Muscle of leg (tissue), 11 donors: ENCODE measurements around the gene MYBPHL. TPM values are rescaled to one million over a fixed set of nuclear protein-coding genes. Genes with fewer than 3 reads are reported as not detected.

Experiments
- DNase-seq: peaks from one replicate; pipeline ENCODE4 v3.0.0; 2013
- H3K27ac ChIP-seq: one replicate; pipeline ENCODE4 v1.5.1; 2013; ENCODE audit warnings: mild to moderate bottlenecking, low read length, control low read depth
- H3K27me3 ChIP-seq: one replicate; pipeline ENCODE4 v1.6.1; 2013; ENCODE audit warnings: low read length; ENCODE audit not compliant: control insufficient read depth, insufficient read depth
- H3K36me3 ChIP-seq: one replicate; pipeline ENCODE4 v1.6.1; 2013; ENCODE audit warnings: low read length; ENCODE audit not compliant: control insufficient read depth, insufficient read depth
- H3K4me1 ChIP-seq: one replicate; pipeline ENCODE4 v1.6.1; 2013; ENCODE audit warnings: low read length; ENCODE audit not compliant: control insufficient read depth, insufficient read depth
- H3K4me3 ChIP-seq: one replicate; pipeline ENCODE4 v1.5.1; 2013; ENCODE audit warnings: low read length, control low read depth
- H3K9me3 ChIP-seq: replicated peaks from 2 replicates; pipeline ENCODE4 v1.6.1; 2013; ENCODE audit warnings: low read depth, low read length; ENCODE audit not compliant: control insufficient read depth
- WGBS: methylation state at CpG from one replicate; pipeline ENCODE4 v1.1.5; 2013; ENCODE audit warnings: missing lambda C conversion rate; ENCODE audit not compliant: insufficient coverage; 5-methylcytosine and 5-hydroxymethylcytosine counted together
- polyA plus RNA-seq, 8 donors: library from polyadenylated mRNA; unstranded; fragments of 120-200 nt; gene quantifications; one replicate each; pipeline versions ENCODE4 v1.2.1 to v1.2.3, GENCODE V29; 2013; ENCODE audit warnings: inconsistent platforms in 1 of 8, low replicate concordance in 1 of 8; ENCODE audit not compliant: insufficient read length in 8 of 8, insufficient read depth in 1 of 8
- total RNA-seq: library from RNA; stranded (reverse); fragments of 120-200 nt; gene quantifications from one replicate; pipeline ENCODE4 v1.2.4, GENCODE V29; 2013

MYBPHL gene
- total and polyA plus RNA-seq, 9 donors: 0.15 to 1.3 (median 0.71) TPM

DNA sequence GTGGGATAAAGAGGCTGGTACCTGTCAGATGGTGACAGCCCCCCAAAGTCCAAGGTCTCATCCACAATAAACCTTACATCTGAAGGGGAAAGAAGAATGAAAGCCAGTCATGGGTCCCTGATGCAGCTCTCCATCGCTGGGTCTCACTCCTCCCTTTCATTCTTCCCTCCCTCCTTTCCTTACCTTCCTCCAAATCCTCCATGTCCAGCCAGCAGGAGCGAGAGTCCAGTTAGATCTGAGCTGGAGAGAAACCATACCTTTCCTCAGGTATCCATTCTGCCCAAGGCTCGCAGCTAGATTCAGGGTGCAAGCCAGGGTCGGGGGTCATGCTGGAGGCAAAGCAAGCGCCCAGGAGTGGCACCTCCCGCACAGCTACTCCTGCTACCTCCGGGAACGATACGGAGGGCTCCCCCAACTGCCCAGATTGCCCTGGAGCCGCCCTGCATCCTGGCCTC is 24.3 kb downstream of the MYBPHL start:
- H3K27me3 ChIP-seq: no peaks in the 10 kb centered on the region

GRCh38 chr1:109281680-109282496 is 24.9 kb downstream of the MYBPHL start:
- Histone ChIP-seq H3K36me3 (peaks cover 19% of the 10 kb centered on the region), H3K4me1 (peaks cover 25% of the 10 kb centered on the region), H3K4me3 (peak overlapping the region; percentile 71), H3K27ac (no peak overlapping the region), H3K9me3 (no peaks in the 10 kb centered on the region), H3K27me3 (no peaks in the 10 kb centered on the region)
- WGBS: 57% methylated on average over 19 of the region's 28 CpGs
- no peak for DNase-seq

More for the DNA sequence above, 24.3 kb downstream of the MYBPHL start:
- Histone ChIP-seq H3K9me3 (no peaks in the 10 kb centered on the region), H3K36me3 (peaks cover 18% of the 10 kb centered on the region), H3K27ac (peak overlapping the region; percentile 85), H3K4me1 (peaks cover 24% of the 10 kb centered on the region), H3K4me3 (peak overlapping the region; percentile 71)
- WGBS: 5% methylated on average over 10 of the region's 10 CpGs
- DNase-seq: no peak

- 94% methylated on average over 5 of the region's 12 CpGs for WGBS
- H3K27me3 ChIP-seq: no peaks in the 10 kb centered on the region
- no peaks in the 10 kb centered on the region for H3K9me3 ChIP-seq
- H3K4me3 ChIP-seq: no peak overlapping the region
- H3K36me3 ChIP-seq: peaks cover 19% of the 10 kb centered on the region
- DNase-seq: no peak
- peaks cover 25% of the 10 kb centered on the region for H3K4me1 ChIP-seq
- H3K27ac ChIP-seq: no peak overlapping the region
Observed at GRCh38 chr1:109280862-109281261, 25.9 kb downstream of the MYBPHL start.

- no peaks in the 10 kb centered on the region for H3K27me3 ChIP-seq
- 87% methylated on average over 4 of the region's 5 CpGs for WGBS
Observed at GRCh38 chr1:109279615-109280278, 27.1 kb downstream of the MYBPHL start.

GRCh38 chr1:109277434-109278204 is 29.2 kb downstream of the MYBPHL start:
- Histone ChIP-seq H3K4me3 (no peak overlapping the region), H3K4me1 (peaks cover 22% of the 10 kb centered on the region), H3K27me3 (no peaks in the 10 kb centered on the region), H3K36me3 (peaks cover 19% of the 10 kb centered on the region), H3K27ac (no peak overlapping the region), H3K9me3 (no peaks in the 10 kb centered on the region)
- peak; percentile 74 for DNase-seq
- 68% methylated on average over 7 of the region's 7 CpGs for WGBS

More at GRCh38 chr1:109279615-109280278, 27.1 kb downstream of the MYBPHL start:
- H3K27ac ChIP-seq: no peak overlapping the region
- no peaks in the 10 kb centered on the region for H3K9me3 ChIP-seq
- no peak for DNase-seq
- H3K4me3 ChIP-seq: no peak overlapping the region
- peaks cover 25% of the 10 kb centered on the region for H3K4me1 ChIP-seq
- H3K36me3 ChIP-seq: peaks cover 19% of the 10 kb centered on the region

- Histone ChIP-seq H3K27ac (no peak overlapping the region), H3K4me3 (no peak overlapping the region), H3K27me3 (no peaks in the 10 kb centered on the region), H3K4me1 (peaks cover 18% of the 10 kb centered on the region), H3K9me3 (no peaks in the 10 kb centered on the region), H3K36me3 (peaks cover 19% of the 10 kb centered on the region)
- 39% methylated on average over 8 of the region's 9 CpGs for WGBS
- no peak for DNase-seq
Observed at GRCh38 chr1:109275706-109276345, 31.0 kb downstream of the MYBPHL start.

DNA sequence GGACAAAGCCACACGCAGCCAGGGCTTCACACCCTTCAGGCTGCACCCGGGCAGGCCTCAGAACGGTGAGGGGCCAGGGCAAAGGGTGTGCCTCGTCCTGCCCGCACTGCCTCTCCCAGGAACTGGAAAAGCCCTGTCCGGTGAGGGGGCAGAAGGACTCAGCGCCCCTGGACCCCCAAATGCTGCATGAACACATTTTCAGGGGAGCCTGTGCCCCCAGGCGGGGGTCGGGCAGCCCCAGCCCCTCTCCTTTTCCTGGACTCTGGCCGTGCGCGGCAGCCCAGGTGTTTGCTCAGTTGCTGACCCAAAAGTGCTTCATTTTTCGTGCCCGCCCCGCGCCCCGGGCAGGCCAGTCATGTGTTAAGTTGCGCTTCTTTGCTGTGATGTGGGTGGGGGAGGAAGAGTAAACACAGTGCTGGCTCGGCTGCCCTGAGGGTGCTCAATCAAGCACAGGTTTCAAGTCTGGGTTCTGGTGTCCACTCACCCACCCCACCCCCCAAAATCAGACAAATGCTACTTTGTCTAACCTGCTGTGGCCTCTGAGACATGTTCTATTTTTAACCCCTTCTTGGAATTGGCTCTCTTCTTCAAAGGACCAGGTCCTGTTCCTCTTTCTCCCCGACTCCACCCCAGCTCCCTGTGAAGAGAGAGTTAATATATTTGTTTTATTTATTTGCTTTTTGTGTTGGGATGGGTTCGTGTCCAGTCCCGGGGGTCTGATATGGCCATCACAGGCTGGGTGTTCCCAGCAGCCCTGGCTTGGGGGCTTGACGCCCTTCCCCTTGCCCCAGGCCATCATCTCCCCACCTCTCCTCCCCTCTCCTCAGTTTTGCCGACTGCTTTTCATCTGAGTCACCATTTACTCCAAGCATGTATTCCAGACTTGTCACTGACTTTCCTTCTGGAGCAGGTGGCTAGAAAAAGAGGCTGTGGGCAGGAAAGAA is 32.0 kb downstream of the MYBPHL start:
- 48% methylated on average over 10 of the region's 24 CpGs for WGBS
- peaks cover 18% of the 10 kb centered on the region for H3K4me1 ChIP-seq
- no peak overlapping the region for H3K27ac ChIP-seq
- DNase-seq: no peak
- no peaks in the 10 kb centered on the region for H3K27me3 ChIP-seq
- no peaks in the 10 kb centered on the region for H3K9me3 ChIP-seq
- no peak overlapping the region for H3K4me3 ChIP-seq
- peaks cover 14% of the 10 kb centered on the region for H3K36me3 ChIP-seq

DNA sequence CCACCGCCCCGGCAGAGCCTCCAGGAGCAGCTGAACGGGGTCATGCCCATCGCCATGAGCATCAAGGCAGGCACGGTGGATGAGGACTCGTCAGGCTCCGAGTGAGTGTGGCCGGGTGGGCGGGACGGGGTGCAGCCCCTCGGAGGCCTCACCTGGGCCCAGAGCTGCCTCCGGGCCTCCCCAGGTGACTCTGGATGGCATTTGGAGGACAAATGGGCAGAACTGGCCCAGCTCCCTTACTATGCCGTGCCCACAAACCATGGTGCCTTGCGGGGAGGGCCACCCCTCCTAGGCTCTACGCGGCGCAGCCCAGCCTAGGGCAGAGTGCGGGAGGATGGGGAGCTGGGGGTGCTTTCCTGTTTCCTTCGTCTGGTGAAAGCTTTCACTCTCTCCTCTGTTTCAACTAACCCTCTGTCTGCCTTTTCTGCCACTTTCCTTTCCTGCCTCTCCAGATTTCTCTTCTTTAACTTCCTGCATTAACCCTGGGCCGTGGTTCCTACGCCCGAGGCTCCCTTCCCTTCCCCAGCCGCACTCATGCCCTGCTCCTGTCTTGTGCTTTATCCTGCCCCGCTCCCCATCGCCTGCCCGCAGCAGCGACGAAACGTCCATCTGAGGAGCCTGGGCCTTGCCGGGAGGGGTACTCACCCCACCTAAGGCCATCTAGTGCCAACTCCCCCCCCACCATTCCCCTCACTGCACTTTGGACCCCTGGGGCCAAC is 33.1 kb downstream of the MYBPHL start:
- Histone ChIP-seq H3K9me3 (no peaks in the 10 kb centered on the region), H3K27me3 (no peaks in the 10 kb centered on the region), H3K27ac (no peak overlapping the region), H3K36me3 (peaks cover 9% of the 10 kb centered on the region), H3K4me3 (no peak overlapping the region), H3K4me1 (peaks cover 18% of the 10 kb centered on the region)
- no peak for DNase-seq
- WGBS: 67% methylated on average over 26 of the region's 30 CpGs
